ENCODE data around the gene KCNG3. TPM values are rescaled to one million over a fixed set of nuclear protein-coding genes. Genes with fewer than 3 reads are reported as not detected.

Gene KCNG3
- total RNA-seq, 1 experiment from 2014 or later = not detected

DNA sequence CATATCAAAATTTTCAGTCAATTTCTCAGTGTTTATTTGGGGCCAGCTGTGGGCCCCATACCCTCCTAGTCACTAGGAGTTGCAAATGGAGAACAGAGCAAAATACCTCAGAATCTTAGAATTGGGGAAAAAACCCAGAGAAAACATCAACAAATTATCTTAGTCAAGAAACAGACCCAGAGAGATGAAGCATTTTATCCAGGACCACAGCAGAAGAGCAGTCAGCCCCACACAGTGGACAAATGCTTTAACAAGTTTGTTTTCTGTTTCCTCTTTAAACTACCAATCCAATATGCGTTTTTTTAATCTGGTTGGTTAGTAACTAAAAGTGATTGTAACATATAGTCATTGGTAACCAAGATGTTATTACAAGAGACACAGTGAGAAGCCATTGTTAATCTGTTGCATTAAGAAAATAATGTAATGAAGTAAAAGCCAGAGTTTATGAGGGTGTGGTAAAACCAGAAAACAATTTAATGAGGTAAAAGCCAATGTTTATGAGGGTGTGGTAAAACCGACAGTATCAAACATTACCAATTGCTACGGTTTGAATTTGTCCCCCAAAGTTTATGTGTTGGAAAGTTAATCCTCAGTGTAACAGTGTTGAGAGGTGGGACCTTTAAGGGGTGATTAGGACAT lies 72.1 kb downstream of the KCNG3 start:
- POLR2A ChIA-PET = interaction anchor here (0.6 kb wide), 1 partner anchor 574 kb away, joined by 3 read pairs; no protein-coding TSS in a partner anchor
- DNase-seq (ENCODE audit: unreplicated experiment) = no peak
- TF ChIP-seq, protein P1, sequence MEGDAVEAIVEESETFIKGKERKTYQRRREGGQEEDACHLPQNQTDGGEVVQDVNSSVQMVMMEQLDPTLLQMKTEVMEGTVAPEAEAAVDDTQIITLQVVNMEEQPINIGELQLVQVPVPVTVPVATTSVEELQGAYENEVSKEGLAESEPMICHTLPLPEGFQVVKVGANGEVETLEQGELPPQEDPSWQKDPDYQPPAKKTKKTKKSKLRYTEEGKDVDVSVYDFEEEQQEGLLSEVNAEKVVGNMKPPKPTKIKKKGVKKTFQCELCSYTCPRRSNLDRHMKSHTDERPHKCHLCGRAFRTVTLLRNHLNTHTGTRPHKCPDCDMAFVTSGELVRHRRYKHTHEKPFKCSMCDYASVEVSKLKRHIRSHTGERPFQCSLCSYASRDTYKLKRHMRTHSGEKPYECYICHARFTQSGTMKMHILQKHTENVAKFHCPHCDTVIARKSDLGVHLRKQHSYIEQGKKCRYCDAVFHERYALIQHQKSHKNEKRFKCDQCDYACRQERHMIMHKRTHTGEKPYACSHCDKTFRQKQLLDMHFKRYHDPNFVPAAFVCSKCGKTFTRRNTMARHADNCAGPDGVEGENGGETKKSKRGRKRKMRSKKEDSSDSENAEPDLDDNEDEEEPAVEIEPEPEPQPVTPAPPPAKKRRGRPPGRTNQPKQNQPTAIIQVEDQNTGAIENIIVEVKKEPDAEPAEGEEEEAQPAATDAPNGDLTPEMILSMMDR (IDR thresholded peaks at IDR 0.05; ENCODE audit: unreplicated experiment) = no peak
- intact Hi-C loops (cut with micrococcal nuclease) = loop anchor here (2.0 kb wide), 1 partner anchor 61 kb away; the partner anchor contains the start of gene COX7A2L
- H3K4me1 Mint-ChIP-seq (ENCODE audit: insufficient read depth, unreplicated experiment) = peaks cover 13% of the 10 kb centered on the region
- CTCF ChIA-PET = interaction anchor here (0.6 kb wide), 1 partner anchor 28 kb away, joined by 5 read pairs; no protein-coding TSS in a partner anchor
- no peaks in the 10 kb centered on the region for H3K9me3 Mint-ChIP-seq (ENCODE audit: unreplicated experiment)
- BruUV-seq (replicated peaks) = no TSS peak
- no peaks in the 10 kb centered on the region for H3K27me3 Mint-ChIP-seq (ENCODE audit: insufficient read depth, unreplicated experiment)
- H3K36me3 Mint-ChIP-seq (ENCODE audit: insufficient read depth, unreplicated experiment) = no peaks in the 10 kb centered on the region
- H3K27ac Mint-ChIP-seq (ENCODE audit: low read depth, unreplicated experiment) = peak overlapping the region; percentile 66
- H3K4me3 Mint-ChIP-seq (ENCODE audit: unreplicated experiment) = no peak overlapping the region

DNA sequence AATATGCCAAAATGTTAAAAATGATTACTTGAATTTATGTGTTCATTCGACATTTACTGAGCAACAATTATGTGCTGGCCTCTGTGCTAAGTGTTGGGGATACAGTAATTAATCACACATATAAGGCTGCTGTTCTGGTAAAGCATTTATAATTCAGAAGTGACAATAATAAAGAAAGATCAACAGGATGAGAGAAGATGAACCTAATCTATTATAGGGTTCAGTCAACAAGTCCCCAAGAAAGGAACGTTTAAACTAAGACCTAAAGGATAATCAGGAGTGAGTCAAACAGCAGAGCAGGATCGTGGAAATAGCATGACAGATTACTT lies 72.7 kb downstream of the KCNG3 start:
- BruUV-seq (replicated peaks) = no TSS peak
- H3K4me3 Mint-ChIP-seq (ENCODE audit: unreplicated experiment) = no peak overlapping the region

DNA sequence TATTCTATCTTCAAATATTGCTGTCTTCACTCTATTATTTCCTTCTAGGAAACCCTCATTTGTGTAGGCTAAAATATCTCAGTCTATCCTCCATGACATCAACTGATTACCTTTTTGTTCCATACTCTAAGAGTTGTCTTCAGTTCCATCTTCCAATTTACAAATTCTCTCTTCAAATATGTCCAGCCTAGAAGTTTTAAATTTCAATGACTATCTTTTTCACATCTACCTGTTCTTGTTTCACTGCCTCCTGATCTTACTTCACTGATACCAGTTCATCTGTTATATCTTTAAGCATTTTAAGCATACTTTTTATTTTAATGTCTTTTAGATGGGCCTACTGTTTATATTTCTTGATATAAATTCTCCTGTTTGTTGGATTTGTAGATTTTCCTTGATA lies 79.1 kb downstream of the KCNG3 start:
- H3K9me3 Mint-ChIP-seq (ENCODE audit: unreplicated experiment) = peaks cover 10% of the 10 kb centered on the region
- DNase-seq (ENCODE audit: unreplicated experiment) = no peak
- POLR2A ChIA-PET = no interaction called here
- no peak overlapping the region for H3K4me3 Mint-ChIP-seq (ENCODE audit: unreplicated experiment)
- no peaks in the 10 kb centered on the region for H3K36me3 Mint-ChIP-seq (ENCODE audit: insufficient read depth, unreplicated experiment)
- TF ChIP-seq, protein P1 (IDR thresholded peaks at IDR 0.05; ENCODE audit: unreplicated experiment) = no peak
- H3K4me1 Mint-ChIP-seq (ENCODE audit: insufficient read depth, unreplicated experiment) = no peaks in the 10 kb centered on the region
- intact Hi-C loops (cut with micrococcal nuclease) = no loop called here
- no peaks in the 10 kb centered on the region for H3K27me3 Mint-ChIP-seq (ENCODE audit: insufficient read depth, unreplicated experiment)
- CTCF ChIA-PET = no interaction called here
- BruUV-seq (replicated peaks) = no TSS peak
- no peak overlapping the region for H3K27ac Mint-ChIP-seq (ENCODE audit: low read depth, unreplicated experiment)

More for the DNA sequence above, 72.7 kb downstream of the KCNG3 start:
- Mint-ChIP-seq H3K4me1 (ENCODE audit: insufficient read depth, unreplicated experiment) (peaks cover 13% of the 10 kb centered on the region), H3K9me3 (ENCODE audit: unreplicated experiment) (no peaks in the 10 kb centered on the region), H3K27me3 (ENCODE audit: insufficient read depth, unreplicated experiment) (no peaks in the 10 kb centered on the region), H3K27ac (ENCODE audit: low read depth, unreplicated experiment) (peak overlapping the region; percentile 66), H3K36me3 (ENCODE audit: insufficient read depth, unreplicated experiment) (no peaks in the 10 kb centered on the region)
- ChIA-PET POLR2A (interaction anchor here (0.6 to 1.3 kb wide), 2 partner anchors 59 to 573 kb away, joined by 3 read pairs; no protein-coding TSS in a partner anchor), CTCF (interaction anchor here (0.6 kb wide), 1 partner anchor 28 kb away, joined by 5 read pairs; no protein-coding TSS in a partner anchor)
- TF ChIP-seq, protein P1 (IDR thresholded peaks at IDR 0.05; ENCODE audit: unreplicated experiment) = no peak
- no peak for DNase-seq (ENCODE audit: unreplicated experiment)
- intact Hi-C loops (cut with micrococcal nuclease) = loop anchor here (2.0 kb wide), 1 partner anchor 60 kb away; the partner anchor contains the start of gene COX7A2L

DNA sequence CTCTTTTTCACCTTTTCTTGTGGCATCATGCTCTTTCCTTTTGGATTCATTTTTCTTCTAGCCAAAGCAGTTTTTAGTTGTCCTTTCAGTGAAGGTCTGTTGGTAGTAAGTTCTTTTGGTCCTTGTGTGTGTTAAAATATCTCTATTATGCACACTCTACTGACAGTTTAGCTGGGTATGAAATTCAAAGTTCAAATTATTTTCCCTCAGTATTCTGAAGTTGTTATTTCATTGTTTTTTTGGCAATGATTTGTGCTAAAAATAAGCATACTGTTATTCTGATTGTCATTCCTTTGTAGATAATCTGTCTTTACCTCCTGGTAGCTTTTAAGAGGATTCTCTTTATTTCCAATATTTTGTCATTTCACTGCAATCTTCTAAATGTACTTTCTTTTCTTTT lies 79.6 kb downstream of the KCNG3 start:
- no TSS peak for BruUV-seq (replicated peaks)
- H3K4me1 Mint-ChIP-seq (ENCODE audit: insufficient read depth, unreplicated experiment) = no peaks in the 10 kb centered on the region
- POLR2A ChIA-PET = no interaction called here
- peaks cover 10% of the 10 kb centered on the region for H3K9me3 Mint-ChIP-seq (ENCODE audit: unreplicated experiment)
- H3K36me3 Mint-ChIP-seq (ENCODE audit: insufficient read depth, unreplicated experiment) = no peaks in the 10 kb centered on the region
- H3K27me3 Mint-ChIP-seq (ENCODE audit: insufficient read depth, unreplicated experiment) = no peaks in the 10 kb centered on the region
- no peak overlapping the region for H3K27ac Mint-ChIP-seq (ENCODE audit: low read depth, unreplicated experiment)
- DNase-seq (ENCODE audit: unreplicated experiment) = no peak
- CTCF ChIA-PET = no interaction called here
- TF ChIP-seq, protein P1 (IDR thresholded peaks at IDR 0.05; ENCODE audit: unreplicated experiment) = no peak
- H3K4me3 Mint-ChIP-seq (ENCODE audit: unreplicated experiment) = no peak overlapping the region
- intact Hi-C loops (cut with micrococcal nuclease) = no loop called here
